Naive B cell (primary cell): ENCODE measurements around the gene C7orf33. TPM values are rescaled to one million over a fixed set of nuclear protein-coding genes. Genes with fewer than 3 reads are reported as not detected.
A peak's percentile ranks its signal among the peaks of the same experiment; 100 is the strongest.
"Not testable (repeated sequence)": the region's sequence is repeated elsewhere in the genome, so short reads cannot be mapped to it uniquely, and the experiment has no call there.

Experiments
- ATAC-seq, 2 donors: fragments of 150-1000 bp; cut with Tn5 transposase; 2 replicates each; pipeline ENCODE4 v1.10.0; 2021; ENCODE audit warnings: low read depth in 2 of 2, mild to moderate bottlenecking in 2 of 2, moderate library complexity in 2 of 2
- DNase-seq: peaks from one replicate; pipeline ENCODE4 v3.0.0; 2022
- H3K27ac Mint-ChIP-seq, 6 donors: one replicate each; pipeline ENCODE4 v1.8.0; 2020 to 2022; ENCODE audit warnings: mild to moderate bottlenecking in 6 of 6, mixed read lengths in 6 of 6, moderate library complexity in 5 of 6, inconsistent platforms in 2 of 6
- H3K27me3 Mint-ChIP-seq, 3 donors: one replicate each; pipeline ENCODE4 v1.8.0; 2021 to 2022; ENCODE audit warnings: mixed read lengths in 3 of 3, mild to moderate bottlenecking in 1 of 3
- H3K36me3 Mint-ChIP-seq, 2 donors: one replicate each; pipeline ENCODE4 v1.8.0; 2020 to 2022; ENCODE audit warnings: mixed read lengths in 2 of 2, inconsistent platforms in 1 of 2, mild to moderate bottlenecking in 1 of 2
- H3K4me1 Mint-ChIP-seq, 3 donors: one replicate each; pipeline ENCODE4 v1.8.0; 2020 to 2022; ENCODE audit warnings: mixed read lengths in 3 of 3, inconsistent platforms in 1 of 3, mild to moderate bottlenecking in 1 of 3, moderate library complexity in 1 of 3
- H3K4me3 Mint-ChIP-seq, 8 donors: one replicate each; pipeline ENCODE4 v1.8.0; 2020 to 2022; ENCODE audit warnings: mild to moderate bottlenecking in 8 of 8, mixed read lengths in 8 of 8, moderate library complexity in 8 of 8, inconsistent platforms in 2 of 8
- H3K9me3 Mint-ChIP-seq, 7 donors: one replicate each; pipeline ENCODE4 v1.8.0; 2020 to 2022; ENCODE audit warnings: mixed read lengths in 7 of 7, mild to moderate bottlenecking in 5 of 7, inconsistent platforms in 2 of 7, moderate library complexity in 1 of 7
- polyA plus RNA-seq, 6 donors: library from polyadenylated mRNA; unstranded; fragments of 300-500 nt; fragmentation: Illumina TruSeq; gene quantifications; one replicate each; pipeline ENCODE4 v1.2.3, GENCODE V29; 2021; ENCODE audit warnings: low read depth in 6 of 6

Gene C7orf33
- polyA plus RNA-seq, 6 donors from 2014 or later: not detected

DNA sequence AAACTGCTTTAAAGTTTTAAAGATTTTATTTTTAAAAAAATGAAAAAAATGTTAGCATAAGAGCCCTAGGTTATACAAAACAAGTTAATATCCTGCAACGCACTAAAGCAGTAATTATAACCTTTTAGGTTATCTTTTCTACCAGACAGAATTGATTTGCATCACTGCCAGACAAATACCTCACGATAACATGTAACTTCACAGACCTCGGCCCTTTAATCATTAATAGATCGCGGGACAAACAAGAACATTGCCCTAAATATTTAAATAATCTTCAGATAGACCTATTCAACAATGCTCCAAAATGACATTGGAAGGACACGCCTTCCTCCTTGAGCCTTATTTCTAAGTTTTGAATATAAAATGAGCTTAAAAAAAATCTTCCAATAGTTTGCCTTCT is 23.8 kb upstream of the C7orf33 start:
- ATAC-seq: no peak
- H3K4me3 Mint-ChIP-seq: no peak overlapping the region
- H3K27me3 Mint-ChIP-seq: peaks cover 0 to 7% (median 5%) of the 10 kb centered on the region in 3 donors
- no peak overlapping the region for H3K27ac Mint-ChIP-seq
- DNase-seq: no peak
- no peaks in the 10 kb centered on the region for H3K36me3 Mint-ChIP-seq
- H3K9me3 Mint-ChIP-seq: no peaks in the 10 kb centered on the region
- peaks cover 4 to 12% (median 6%) of the 10 kb centered on the region in 3 donors for H3K4me1 Mint-ChIP-seq

DNA sequence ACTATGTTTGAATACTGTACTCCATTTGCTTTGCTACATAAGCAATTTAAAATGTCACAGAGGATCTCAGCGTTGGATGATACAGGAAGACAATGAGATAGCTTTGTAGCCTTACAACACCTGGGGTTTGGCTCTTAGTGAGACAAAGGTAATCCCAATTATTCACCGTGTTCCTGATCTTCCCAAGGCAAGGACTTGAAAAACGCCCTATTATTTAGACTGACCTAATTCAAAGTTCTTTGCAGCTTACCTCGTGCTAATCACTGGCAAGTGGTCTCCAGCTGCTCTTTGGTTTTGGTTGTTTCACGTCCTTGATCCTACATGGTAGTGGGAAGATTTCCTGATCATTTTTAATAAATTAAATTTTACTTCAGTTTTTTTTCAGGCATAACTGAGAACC is 23.0 kb upstream of the C7orf33 start:
- H3K27me3 Mint-ChIP-seq: peaks cover 0 to 7% (median 5%) of the 10 kb centered on the region in 3 donors
- H3K27ac Mint-ChIP-seq: no peak overlapping the region
- H3K4me1 Mint-ChIP-seq: peaks cover 4 to 12% (median 6%) of the 10 kb centered on the region in 3 donors
- H3K9me3 Mint-ChIP-seq: no peaks in the 10 kb centered on the region
- ATAC-seq: no peak
- H3K36me3 Mint-ChIP-seq: no peaks in the 10 kb centered on the region
- DNase-seq: no peak
- H3K4me3 Mint-ChIP-seq: no peak overlapping the region

DNA sequence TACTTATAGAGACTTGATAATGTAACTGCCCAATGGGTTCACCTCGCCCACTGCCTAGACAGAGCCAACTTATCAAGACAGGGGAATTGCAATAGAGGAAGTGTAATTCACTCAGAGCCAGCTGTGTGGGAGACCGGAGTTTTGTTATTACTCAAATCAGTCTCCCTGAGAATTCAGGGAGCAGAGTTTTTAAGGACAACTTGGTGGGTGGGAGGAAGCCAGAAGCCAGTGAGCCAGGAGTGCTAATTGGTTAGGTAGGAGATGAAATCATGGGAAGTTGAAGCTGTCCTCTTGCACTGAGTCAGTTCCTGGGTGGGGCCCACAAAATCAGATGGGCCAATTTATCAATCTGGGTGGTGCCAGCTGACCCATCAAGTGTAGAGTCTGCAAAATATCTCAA is 20.1 kb upstream of the C7orf33 start:
- Mint-ChIP-seq H3K27ac (no peak overlapping the region), H3K4me3 (no peak overlapping the region), H3K4me1 (no peaks in the 10 kb centered on the region), H3K9me3 (peaks cover 0 to 2% (median 0%) of the 10 kb centered on the region in 7 donors), H3K27me3 (peaks cover 5 to 7% (median 5%) of the 10 kb centered on the region in 3 donors), H3K36me3 (no peaks in the 10 kb centered on the region)
- ATAC-seq (no peak), DNase-seq (no peak)

DNA sequence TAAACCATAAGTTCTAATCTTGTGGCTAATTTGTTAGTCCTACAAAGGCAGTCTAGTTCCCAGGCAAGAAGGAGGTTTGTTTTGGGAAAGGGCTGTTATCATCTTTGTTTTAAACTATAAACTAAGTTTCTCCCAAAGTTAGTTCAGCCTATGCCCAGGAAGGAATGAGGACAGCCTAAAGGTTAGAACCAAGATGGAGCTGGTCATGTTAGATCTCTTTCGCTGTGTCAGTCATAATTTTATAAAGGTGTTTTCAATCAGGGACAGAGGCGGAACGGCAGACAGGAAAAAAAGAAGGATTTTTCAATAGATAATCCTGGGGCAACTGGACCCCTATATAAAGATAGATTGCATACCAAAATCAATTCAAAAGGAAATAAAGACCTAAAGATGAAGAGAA is 19.6 kb upstream of the C7orf33 start:
- not testable (repeated sequence) for H3K9me3 Mint-ChIP-seq, H3K4me1 Mint-ChIP-seq, H3K4me3 Mint-ChIP-seq, H3K27me3 Mint-ChIP-seq, DNase-seq, ATAC-seq, H3K36me3 Mint-ChIP-seq, H3K27ac Mint-ChIP-seq

DNA sequence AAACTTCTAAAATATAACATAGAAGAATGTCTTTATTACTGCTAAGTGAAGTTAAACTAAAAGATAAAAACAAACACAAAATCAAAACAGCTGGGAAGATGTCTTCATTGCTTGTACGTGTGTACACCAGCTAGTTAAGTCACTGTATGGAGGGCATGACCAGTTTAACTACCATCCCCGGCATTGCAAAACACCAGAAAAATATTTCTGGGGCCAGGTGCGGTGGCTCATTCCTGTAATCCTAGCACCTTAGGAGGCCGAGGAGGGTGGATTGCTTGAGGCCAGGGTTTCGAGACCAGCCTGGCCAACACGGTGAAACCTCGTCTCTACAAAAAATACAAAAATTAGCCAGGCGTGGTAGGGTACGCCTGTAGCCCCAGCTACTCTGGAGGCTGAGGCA is 19.2 kb upstream of the C7orf33 start:
- ATAC-seq: no peak
- H3K27ac Mint-ChIP-seq: no peak overlapping the region
- peaks cover 0 to 2% (median 0%) of the 10 kb centered on the region in 7 donors for H3K9me3 Mint-ChIP-seq
- no peaks in the 10 kb centered on the region for H3K4me1 Mint-ChIP-seq
- no peak for DNase-seq
- H3K4me3 Mint-ChIP-seq: no peak overlapping the region
- H3K36me3 Mint-ChIP-seq: no peaks in the 10 kb centered on the region
- peaks cover 5 to 7% (median 5%) of the 10 kb centered on the region in 3 donors for H3K27me3 Mint-ChIP-seq

DNA sequence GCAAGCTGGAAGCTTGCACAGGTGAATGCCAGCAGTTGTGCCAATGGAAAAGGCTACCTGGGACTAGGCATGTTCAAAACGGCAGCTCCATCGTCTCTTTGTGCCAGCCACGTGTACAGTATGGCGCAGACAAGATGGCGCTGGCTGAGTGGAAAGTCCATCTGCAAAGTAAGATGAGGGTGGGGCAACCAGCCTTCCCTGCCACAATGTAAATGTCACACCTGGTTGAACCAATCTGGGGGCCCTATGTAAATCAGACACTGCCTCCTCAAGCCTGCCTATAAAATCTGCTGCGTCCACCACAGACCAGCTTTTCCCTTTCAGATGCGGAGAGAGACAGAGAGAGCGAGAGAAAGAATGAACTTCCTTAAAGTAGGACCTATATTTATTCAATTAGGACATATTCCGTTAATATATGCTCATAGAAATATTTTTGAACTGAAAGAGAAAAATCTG is 18.5 kb upstream of the C7orf33 start:
- Mint-ChIP-seq H3K4me1 (no peaks in the 10 kb centered on the region), H3K36me3 (no peaks in the 10 kb centered on the region), H3K4me3 (peak overlapping the region in 1 of 8 donors; percentile 31), H3K27ac (no peak overlapping the region), H3K9me3 (peaks cover 0 to 2% (median 0%) of the 10 kb centered on the region in 7 donors), H3K27me3 (peaks cover 5 to 7% (median 5%) of the 10 kb centered on the region in 3 donors)
- ATAC-seq (no peak), DNase-seq (no peak)

DNA sequence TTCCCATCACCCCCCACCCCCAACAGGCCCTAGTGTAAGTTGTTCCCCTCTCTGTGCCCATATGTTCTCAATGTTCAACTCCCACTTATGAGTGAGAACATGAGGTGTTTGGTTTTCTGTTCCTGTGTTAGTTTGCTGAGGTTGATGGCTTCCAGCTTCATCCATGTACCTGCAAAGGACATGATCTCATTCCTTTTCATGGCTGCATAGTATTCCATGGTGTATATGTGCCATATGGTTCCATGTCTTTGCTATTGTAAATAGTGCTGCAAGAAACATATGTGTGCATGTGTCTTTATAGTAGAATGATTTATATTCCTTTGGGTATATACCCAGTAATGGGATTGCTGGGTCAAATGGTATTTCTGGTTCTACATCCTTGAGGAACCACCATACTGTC is 17.0 kb upstream of the C7orf33 start:
- not testable (repeated sequence) for H3K36me3 Mint-ChIP-seq, H3K27me3 Mint-ChIP-seq, H3K27ac Mint-ChIP-seq, ATAC-seq, DNase-seq, H3K4me3 Mint-ChIP-seq, H3K4me1 Mint-ChIP-seq, H3K9me3 Mint-ChIP-seq

DNA sequence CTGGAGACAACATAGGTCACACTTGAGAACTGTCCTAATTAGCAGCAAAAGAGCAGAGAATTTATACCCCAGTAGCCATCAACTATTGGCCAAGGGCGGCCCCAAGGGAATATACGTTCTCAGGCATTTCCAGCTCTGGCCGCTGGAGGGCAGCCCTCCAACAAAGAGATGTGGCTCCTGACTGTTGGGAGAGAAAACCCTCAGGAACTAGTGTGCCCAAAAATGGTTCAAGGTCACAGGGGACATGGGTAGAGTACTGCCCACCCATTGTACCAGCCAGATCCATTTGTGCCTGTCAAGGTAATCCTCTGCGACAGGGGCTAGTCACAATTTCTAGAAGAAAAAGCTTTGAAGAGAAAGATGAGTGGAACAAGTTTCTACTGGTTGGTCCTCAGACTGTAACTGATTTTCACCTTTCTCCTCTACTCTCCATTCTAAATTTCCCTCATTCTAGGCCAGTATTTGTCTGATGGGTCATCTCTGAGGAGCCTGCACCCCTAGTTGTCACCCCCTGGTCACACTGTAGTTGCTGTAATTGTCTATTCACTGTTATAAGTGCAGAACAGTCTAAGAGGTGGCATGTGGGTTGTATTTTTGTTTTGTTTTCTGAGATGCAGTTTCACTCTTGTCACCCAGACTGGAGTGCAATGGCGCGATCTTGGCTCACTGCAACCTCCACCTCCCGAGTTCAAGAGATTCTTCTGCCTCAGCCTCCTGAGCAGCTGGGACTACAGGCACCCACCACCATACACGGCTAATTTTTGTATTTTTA is 14.7 kb upstream of the C7orf33 start:
- H3K36me3 Mint-ChIP-seq: no peaks in the 10 kb centered on the region
- no peak overlapping the region for H3K4me3 Mint-ChIP-seq
- H3K9me3 Mint-ChIP-seq: peaks cover 0 to 2% (median 0%) of the 10 kb centered on the region in 7 donors
- peaks cover 0 to 5% (median 0%) of the 10 kb centered on the region in 3 donors for H3K27me3 Mint-ChIP-seq
- no peak overlapping the region for H3K27ac Mint-ChIP-seq
- H3K4me1 Mint-ChIP-seq: no peaks in the 10 kb centered on the region
- peak; percentile 53 for DNase-seq
- peak; percentile 41 to 72 for ATAC-seq

DNA sequence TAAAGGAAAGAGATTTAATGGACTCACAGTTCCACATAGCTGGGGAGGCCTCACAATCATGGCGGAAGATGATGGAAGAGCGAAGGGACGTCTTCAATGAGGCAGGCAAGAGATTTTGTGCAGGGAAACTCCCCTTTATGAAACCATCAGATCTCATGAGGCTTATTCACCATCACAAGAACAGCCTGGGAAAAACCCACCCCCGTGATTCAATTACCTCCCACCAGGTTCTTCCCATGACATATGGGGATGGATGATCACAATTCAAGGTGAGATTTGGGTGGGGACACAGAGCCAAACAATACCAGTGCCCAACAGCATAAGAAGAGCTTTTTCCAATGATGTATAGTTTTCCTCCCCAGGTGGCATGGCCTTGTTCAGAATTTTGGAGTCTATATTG is 11.2 kb upstream of the C7orf33 start:
- ATAC-seq (no peak), DNase-seq (no peak)
- Mint-ChIP-seq H3K27ac (no peak overlapping the region), H3K36me3 (no peaks in the 10 kb centered on the region), H3K4me1 (no peaks in the 10 kb centered on the region), H3K4me3 (no peak overlapping the region), H3K9me3 (no peaks in the 10 kb centered on the region), H3K27me3 (peaks cover 0 to 2% (median 0%) of the 10 kb centered on the region in 3 donors)

DNA sequence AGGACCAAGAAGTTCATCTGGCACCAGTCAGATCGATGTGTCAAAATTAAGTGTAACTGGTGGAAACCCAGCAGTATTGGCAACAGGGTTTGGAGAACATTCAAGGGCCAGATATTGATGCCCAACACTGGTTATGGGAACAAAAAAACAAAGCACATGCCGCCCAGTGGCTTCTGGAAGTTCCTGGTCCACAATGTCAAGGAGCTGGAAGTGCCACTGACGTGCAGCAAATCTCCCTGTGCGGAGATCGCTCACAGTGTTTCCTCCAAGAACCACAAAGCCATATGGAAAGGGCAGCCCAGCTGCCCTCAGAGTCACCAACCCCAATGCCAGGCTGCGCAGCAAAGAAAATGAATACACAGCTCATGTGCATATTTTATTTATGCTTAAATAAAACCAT is 10.1 kb upstream of the C7orf33 start:
- ATAC-seq: no peak
- no peak overlapping the region for H3K27ac Mint-ChIP-seq
- H3K27me3 Mint-ChIP-seq: peaks cover 0 to 6% (median 0%) of the 10 kb centered on the region in 3 donors
- no peaks in the 10 kb centered on the region for H3K36me3 Mint-ChIP-seq
- H3K9me3 Mint-ChIP-seq: no peaks in the 10 kb centered on the region
- no peaks in the 10 kb centered on the region for H3K4me1 Mint-ChIP-seq
- no peak overlapping the region for H3K4me3 Mint-ChIP-seq
- DNase-seq: no peak

DNA sequence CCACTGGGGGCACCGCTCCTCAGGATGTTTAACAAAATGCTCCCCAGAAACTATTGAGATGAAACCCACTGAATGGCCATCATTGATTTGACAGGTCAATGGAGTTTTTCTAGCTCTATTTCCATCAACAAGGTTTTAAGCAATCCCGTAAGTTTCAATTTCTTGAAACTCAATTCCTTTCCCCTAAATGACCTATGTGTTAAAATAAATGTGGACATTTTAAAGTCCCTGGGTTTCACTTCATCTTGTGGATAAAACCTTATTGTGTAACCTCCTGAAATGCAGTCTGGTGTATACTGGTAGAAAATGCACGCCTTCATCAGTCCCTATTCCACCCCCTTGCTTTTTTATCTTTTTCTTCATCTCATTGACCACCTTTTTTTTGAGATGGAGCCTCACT is 8.9 kb upstream of the C7orf33 start:
- H3K4me3 Mint-ChIP-seq: no peak overlapping the region
- H3K36me3 Mint-ChIP-seq: no peaks in the 10 kb centered on the region
- DNase-seq (no peak), ATAC-seq (no peak)
- no peaks in the 10 kb centered on the region for H3K4me1 Mint-ChIP-seq
- no peaks in the 10 kb centered on the region for H3K9me3 Mint-ChIP-seq
- no peak overlapping the region for H3K27ac Mint-ChIP-seq
- H3K27me3 Mint-ChIP-seq: peaks cover 0 to 10% (median 2%) of the 10 kb centered on the region in 3 donors

DNA sequence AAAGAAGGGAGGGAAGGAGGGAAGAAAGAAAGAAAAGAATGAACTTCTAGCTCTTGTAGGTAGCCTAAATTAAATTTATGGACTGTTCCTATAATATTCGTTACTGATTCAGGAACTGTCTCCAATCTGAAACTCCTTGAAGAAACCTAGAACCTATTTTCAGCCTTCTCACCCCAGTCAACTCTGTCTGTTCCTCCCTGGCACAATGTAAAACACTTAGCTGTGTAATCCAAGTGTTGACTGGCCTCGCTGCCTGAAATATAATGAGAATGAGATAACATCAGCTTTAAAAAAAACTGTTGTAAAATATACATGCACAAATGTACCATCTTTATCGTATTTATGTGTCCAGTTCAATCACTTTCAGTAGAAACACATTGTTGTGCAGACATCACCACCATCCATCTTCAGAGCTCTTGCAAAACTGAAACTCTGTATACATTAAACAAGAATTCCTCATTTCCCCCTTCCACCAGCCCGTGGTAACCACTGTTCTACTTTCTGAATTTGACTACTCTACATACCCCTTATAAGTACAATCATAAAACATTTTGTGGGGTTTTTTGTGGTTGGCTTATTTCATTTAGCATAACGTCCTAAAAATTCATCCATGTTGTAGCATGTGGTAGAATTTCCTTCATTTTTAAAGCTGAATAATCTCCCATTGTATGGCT is 6.3 kb upstream of the C7orf33 start:
- H3K9me3 Mint-ChIP-seq: no peaks in the 10 kb centered on the region
- DNase-seq: no peak
- H3K27ac Mint-ChIP-seq: no peak overlapping the region
- H3K27me3 Mint-ChIP-seq: peaks cover 0 to 10% (median 8%) of the 10 kb centered on the region in 3 donors
- no peaks in the 10 kb centered on the region for H3K4me1 Mint-ChIP-seq
- no peaks in the 10 kb centered on the region for H3K36me3 Mint-ChIP-seq
- no peak for ATAC-seq
- no peak overlapping the region for H3K4me3 Mint-ChIP-seq

DNA sequence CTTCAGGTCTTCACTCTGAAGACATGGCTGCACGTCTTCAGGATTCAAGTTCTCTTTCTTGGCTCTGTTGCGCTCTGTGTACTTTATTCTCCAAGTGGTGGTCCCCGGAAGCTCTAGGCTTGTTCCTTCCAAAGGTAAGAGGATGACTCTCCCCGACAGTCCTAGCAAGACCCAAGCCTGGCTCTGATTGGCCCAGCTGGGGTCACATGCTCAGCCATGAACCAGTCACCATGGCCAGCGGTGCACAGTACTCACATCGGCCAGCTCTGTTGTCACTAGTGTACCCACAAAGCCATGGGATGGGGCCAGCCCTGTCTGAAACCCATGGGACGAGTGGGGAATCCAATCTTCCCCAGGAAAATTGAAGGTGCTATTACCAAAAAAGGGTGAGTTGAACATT is 5.2 kb upstream of the C7orf33 start:
- no peaks in the 10 kb centered on the region for H3K36me3 Mint-ChIP-seq
- no peaks in the 10 kb centered on the region for H3K4me1 Mint-ChIP-seq
- DNase-seq (no peak), ATAC-seq (no peak)
- peaks cover 5 to 15% (median 8%) of the 10 kb centered on the region in 3 donors for H3K27me3 Mint-ChIP-seq
- H3K9me3 Mint-ChIP-seq: no peaks in the 10 kb centered on the region
- H3K4me3 Mint-ChIP-seq: no peak overlapping the region
- H3K27ac Mint-ChIP-seq: peak overlapping the region in 1 of 6 donors; percentile 49

DNA sequence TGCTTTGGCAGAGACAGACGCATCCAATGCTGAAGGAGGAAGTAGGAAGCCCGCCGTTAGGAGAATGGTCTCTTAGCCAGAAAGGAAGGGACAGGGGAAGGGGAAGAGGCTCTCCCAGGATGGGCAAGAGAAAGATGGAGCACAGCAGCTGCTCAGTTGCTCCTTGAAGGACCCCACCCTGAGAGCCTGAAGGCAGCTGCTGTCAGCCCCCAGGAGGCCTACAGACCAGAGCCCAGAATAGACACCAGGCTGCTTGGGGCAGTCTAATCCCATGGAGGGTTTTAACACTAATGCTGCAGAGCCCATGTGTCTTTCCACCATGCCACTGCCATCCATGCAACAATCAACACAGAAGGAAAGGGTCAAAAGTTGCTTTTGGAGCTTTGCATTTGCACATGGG is 3.5 kb upstream of the C7orf33 start:
- DNase-seq: no peak
- Mint-ChIP-seq H3K9me3 (no peaks in the 10 kb centered on the region), H3K27ac (no peak overlapping the region), H3K36me3 (no peaks in the 10 kb centered on the region), H3K4me3 (no peak overlapping the region), H3K4me1 (no peaks in the 10 kb centered on the region), H3K27me3 (peaks cover 10 to 20% (median 15%) of the 10 kb centered on the region in 3 donors)
- no peak for ATAC-seq
